Karpas-422 (cell line): Measurements from ENCODE around the gene SLC12A5. TPM values are rescaled to one million over a fixed set of nuclear protein-coding genes. Genes with fewer than 3 reads are reported as not detected.

Source experiments
- DNase-seq: peaks from one replicate; pipeline ENCODE4 v3.0.0-alpha.2; 2015
- H2AFZ ChIP-seq: fragments of 200-600 bp; sonication (generic); 2 replicates; pipeline ENCODE4 v1.6.1; 2014; ENCODE audit warnings: antibody characterized with exemption, low read length, mixed read lengths
- H3K27ac ChIP-seq: fragments of 200-600 bp; sonication (generic); 2 replicates; pipeline ENCODE4 v1.5.1; 2014; ENCODE audit warnings: mild to moderate bottlenecking, low read length, moderate library complexity
- H3K27me3 ChIP-seq: fragments of 200-600 bp; sonication (generic); 2 replicates; pipeline ENCODE4 v1.6.1; 2014; ENCODE audit warnings: low read length, mixed read lengths
- H3K36me3 ChIP-seq: fragments of 200-600 bp; sonication (generic); 2 replicates; pipeline ENCODE4 v1.6.1; 2014; ENCODE audit warnings: low read length, mixed read lengths; ENCODE audit not compliant: insufficient read depth
- H3K4me1 ChIP-seq: fragments of 200-600 bp; sonication (generic); 2 replicates; pipeline ENCODE4 v1.6.1; 2014; ENCODE audit warnings: mild to moderate bottlenecking, low read length, mixed read lengths
- H3K4me2 ChIP-seq: fragments of 200-600 bp; sonication (generic); 2 replicates; pipeline ENCODE4 v1.6.1; 2014; ENCODE audit warnings: low read length, low read depth, mild to moderate bottlenecking; ENCODE audit not compliant: poor library complexity, severe bottlenecking
- H3K4me3 ChIP-seq: fragments of 200-600 bp; sonication (generic); 2 replicates; pipeline ENCODE4 v1.5.1; 2014; ENCODE audit warnings: mild to moderate bottlenecking, antibody characterized with exemption, low read length, mixed read lengths
- H3K79me2 ChIP-seq: fragments of 200-600 bp; sonication (generic); 2 replicates; pipeline ENCODE4 v1.6.1; 2014; ENCODE audit warnings: mild to moderate bottlenecking, low read length, mixed read lengths
- H3K9ac ChIP-seq: fragments of 200-600 bp; sonication (generic); 2 replicates; pipeline ENCODE4 v1.6.0; 2014; ENCODE audit warnings: low read length
- H3K9me2 ChIP-seq: fragments of 200-600 bp; sonication (generic), shearing (Covaris generic); replicated peaks from 2 replicates; pipeline ENCODE4 v1.6.0; 2014; ENCODE audit warnings: mild to moderate bottlenecking, low read length, moderate library complexity; ENCODE audit not compliant: insufficient read depth
- H3K9me3 ChIP-seq: fragments of 300-700, 200-600 bp; sonication (generic); 2 replicates; pipeline ENCODE4 v1.6.1; 2014; ENCODE audit warnings: low read length, mixed read lengths
- H4K20me1 ChIP-seq: fragments of 200-600 bp; sonication (generic); 2 replicates; pipeline ENCODE4 v1.6.1; 2014; ENCODE audit warnings: mild to moderate bottlenecking, antibody characterized with exemption, low read length, low read depth; ENCODE audit not compliant: insufficient read depth
- total RNA-seq: library from RNA; depleted of rRNA; stranded (reverse); fragments of >200 nt; shearing (Covaris generic); gene quantifications from 2 replicates; pipeline ENCODE4 v1.2.3, GENCODE V29; 2014; ENCODE audit warnings: low replicate concordance

SLC12A5 gene
- total RNA-seq, 1 experiment from 2014 or later = not detected

DNA sequence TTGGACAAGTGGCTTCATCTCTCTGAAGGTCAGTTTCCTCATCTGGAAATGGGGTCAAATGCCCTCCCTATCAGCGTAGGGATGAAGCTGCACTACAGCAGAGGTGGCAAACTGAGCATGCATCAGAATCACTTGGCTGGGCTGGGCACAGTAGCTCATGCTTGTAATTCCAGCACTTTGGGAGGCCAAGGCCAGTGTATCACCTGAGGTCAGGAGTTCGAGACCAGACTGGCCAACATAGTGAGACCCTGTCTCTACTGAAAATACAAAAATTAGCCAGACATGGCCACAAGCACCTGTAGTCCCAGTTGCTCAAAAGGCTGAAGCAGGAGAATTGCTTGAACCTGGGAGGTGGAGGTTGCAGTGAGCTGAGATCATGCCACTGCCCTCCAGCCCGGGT is 27.0 kb upstream of the SLC12A5 start:
- no peaks in the 10 kb centered on the region for H3K79me2 ChIP-seq
- no peaks in the 10 kb centered on the region for H3K9me3 ChIP-seq
- no peaks in the 10 kb centered on the region for H3K27me3 ChIP-seq
- DNase-seq = no peak
- peaks cover 5% of the 10 kb centered on the region; the same call in 1 of the 2 replicates for H3K4me1 ChIP-seq
- H2AFZ ChIP-seq = no peak overlapping the region
- no peak overlapping the region for H3K4me3 ChIP-seq
- H3K36me3 ChIP-seq = no peaks in the 10 kb centered on the region
- no peak overlapping the region for H3K9ac ChIP-seq
- H3K4me2 ChIP-seq = no peak overlapping the region
- H4K20me1 ChIP-seq = no peaks in the 10 kb centered on the region
- no peaks in the 10 kb centered on the region for H3K9me2 ChIP-seq
- no peak overlapping the region for H3K27ac ChIP-seq

DNA sequence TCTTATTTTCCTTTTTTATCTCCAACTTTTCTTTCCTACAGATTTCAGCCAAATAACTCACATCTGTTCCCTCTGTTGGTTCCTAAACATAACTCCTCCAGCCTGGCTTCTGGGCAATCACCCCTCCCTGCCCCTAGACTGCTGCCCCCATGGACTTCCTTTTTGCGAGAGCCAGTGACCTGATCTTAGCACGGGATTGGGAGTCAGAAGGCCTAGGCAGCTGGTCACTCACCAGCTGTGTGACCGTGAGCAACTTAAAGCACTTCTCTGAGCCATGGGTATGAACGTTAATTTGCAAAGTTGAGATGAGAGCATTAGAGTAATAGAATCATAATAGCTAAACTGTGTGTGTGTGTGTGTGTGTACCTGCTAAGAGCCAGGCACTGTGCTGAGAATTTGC is 24.8 kb upstream of the SLC12A5 start:
- Histone ChIP-seq H3K4me3 (no peak overlapping the region), H3K79me2 (no peaks in the 10 kb centered on the region), H4K20me1 (no peaks in the 10 kb centered on the region), H3K9ac (no peak overlapping the region), H3K27me3 (no peaks in the 10 kb centered on the region), H3K27ac (no peak overlapping the region), H3K36me3 (no peaks in the 10 kb centered on the region), H3K4me1 (peaks cover 5% of the 10 kb centered on the region; the same call in 1 of the 2 replicates), H3K9me3 (no peaks in the 10 kb centered on the region), H2AFZ (no peak overlapping the region), H3K4me2 (no peak overlapping the region), H3K9me2 (no peaks in the 10 kb centered on the region)
- no peak for DNase-seq

DNA sequence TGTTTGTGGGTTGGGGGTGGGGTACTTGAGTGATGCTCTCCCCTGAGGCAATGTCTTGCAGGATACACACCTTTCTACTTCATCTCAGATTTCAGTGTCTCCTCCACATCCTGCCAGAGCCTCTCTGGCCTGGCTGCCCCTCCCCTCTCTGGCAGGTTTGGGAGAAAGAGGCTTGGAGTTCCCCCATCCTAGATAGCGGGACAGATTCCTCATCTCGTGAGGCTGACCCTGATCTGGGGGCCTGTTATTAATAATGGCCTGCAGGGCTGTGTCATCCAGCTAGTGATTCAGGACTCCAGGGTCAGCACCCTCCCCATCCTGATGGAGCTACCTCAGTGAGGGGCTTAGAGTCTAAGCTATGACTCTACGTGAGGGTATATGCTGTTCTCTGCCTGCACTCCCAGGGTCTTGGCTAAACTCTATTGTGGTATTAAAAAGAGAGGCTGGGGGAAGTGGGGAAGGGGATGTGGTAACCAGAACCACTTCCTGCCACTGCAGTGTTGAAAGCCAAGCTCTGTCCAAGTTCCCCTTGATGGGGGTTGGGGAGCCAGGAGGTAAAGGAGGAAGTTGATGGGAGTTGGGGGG is 24.0 kb upstream of the SLC12A5 start:
- Histone ChIP-seq H3K27ac (no peak overlapping the region), H3K4me1 (peaks cover 5% of the 10 kb centered on the region; the same call in 1 of the 2 replicates), H3K9me3 (no peaks in the 10 kb centered on the region), H3K9ac (no peak overlapping the region), H3K4me2 (no peak overlapping the region), H3K9me2 (no peaks in the 10 kb centered on the region), H3K79me2 (no peaks in the 10 kb centered on the region), H2AFZ (no peak overlapping the region), H3K36me3 (no peaks in the 10 kb centered on the region), H3K27me3 (no peaks in the 10 kb centered on the region), H4K20me1 (no peaks in the 10 kb centered on the region), H3K4me3 (no peak overlapping the region)
- no peak for DNase-seq

DNA sequence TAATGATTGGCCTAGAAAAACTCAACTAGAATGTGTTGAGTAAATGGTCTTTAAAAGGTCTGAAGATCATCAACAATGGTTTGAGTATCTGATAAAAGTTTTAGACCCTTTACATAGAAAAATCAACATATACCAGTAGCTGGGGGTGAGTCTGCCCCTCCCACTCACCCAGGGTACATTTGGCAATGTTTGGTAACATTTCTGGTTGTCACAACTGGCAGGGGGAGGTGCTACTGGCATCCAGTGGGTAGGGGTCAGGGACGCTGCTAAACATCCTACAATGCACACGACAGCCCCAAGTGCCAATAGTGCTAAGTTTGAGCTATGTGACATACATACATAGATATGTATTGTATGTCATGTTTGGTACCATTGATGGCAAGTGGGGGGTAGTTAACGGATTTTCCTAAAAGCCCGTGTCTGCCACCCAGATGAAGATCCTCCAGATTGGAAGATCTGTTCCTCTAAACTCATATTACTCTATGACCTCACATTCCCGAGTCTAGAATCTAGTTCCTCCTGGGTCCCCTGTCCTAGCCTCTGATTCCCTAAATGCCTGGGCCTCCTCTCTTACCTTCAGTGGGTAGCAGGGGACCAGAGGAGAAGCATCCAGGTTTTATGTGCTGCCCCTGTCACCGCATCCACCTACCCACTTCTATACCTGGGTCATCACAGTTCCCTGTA is 22.9 kb upstream of the SLC12A5 start:
- Histone ChIP-seq H4K20me1 (no peaks in the 10 kb centered on the region), H3K36me3 (no peaks in the 10 kb centered on the region), H3K79me2 (no peaks in the 10 kb centered on the region), H3K9me2 (no peaks in the 10 kb centered on the region), H3K9me3 (no peaks in the 10 kb centered on the region), H3K27me3 (no peaks in the 10 kb centered on the region), H2AFZ (no peak overlapping the region), H3K4me1 (peaks cover 5% of the 10 kb centered on the region; the same call in 1 of the 2 replicates), H3K4me2 (no peak overlapping the region), H3K27ac (no peak overlapping the region), H3K9ac (no peak overlapping the region), H3K4me3 (no peak overlapping the region)
- no peak for DNase-seq

DNA sequence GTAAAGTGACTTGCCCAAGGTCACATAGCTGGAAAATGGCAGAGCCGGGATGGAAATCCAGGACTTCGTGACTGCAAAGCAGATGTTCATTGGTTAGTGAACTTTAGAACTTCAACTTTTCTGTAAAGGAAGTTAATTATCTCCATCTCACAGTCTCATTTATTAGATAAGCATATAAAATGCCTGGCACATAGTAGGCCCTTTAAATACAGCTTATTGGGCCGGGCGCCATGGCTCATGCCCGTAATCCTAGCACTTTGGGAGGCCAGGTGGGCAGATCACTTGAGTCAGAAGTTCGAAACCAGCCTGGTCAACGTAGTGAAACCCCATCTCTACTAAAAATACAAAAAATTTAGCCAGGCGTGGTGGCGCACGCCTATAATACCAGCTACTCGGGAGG is 22.1 kb upstream of the SLC12A5 start:
- Histone ChIP-seq H3K9ac (no peak overlapping the region), H3K36me3 (no peaks in the 10 kb centered on the region), H3K9me2 (no peaks in the 10 kb centered on the region), H4K20me1 (no peaks in the 10 kb centered on the region), H3K4me2 (no peak overlapping the region), H3K4me3 (no peak overlapping the region), H3K4me1 (peaks cover 5% of the 10 kb centered on the region; the same call in 1 of the 2 replicates), H2AFZ (no peak overlapping the region), H3K9me3 (no peaks in the 10 kb centered on the region), H3K79me2 (no peaks in the 10 kb centered on the region), H3K27me3 (no peaks in the 10 kb centered on the region), H3K27ac (no peak overlapping the region)
- no peak for DNase-seq

DNA sequence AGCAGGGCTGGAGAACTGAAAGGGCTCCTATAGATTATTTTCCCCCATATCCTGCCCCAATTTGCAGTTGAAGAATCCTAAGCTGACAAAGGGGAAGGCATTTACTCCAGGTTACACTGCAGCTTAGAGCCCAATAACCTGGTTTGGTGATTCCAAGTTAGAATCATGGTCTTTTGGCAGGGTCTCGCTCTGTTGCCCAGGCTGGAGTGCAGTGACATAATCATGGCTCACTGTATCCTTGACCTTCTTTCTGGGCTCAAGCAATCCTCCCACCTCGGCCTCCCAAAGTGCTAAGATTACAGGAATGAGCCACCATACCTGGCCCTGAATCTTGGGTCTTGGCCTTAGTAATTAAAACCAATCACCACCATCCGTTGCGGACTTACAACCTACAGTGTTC is 21.3 kb upstream of the SLC12A5 start:
- H3K4me3 ChIP-seq = no peak overlapping the region
- no peaks in the 10 kb centered on the region for H3K9me2 ChIP-seq
- H3K4me2 ChIP-seq = no peak overlapping the region
- no peaks in the 10 kb centered on the region for H3K79me2 ChIP-seq
- no peak for DNase-seq
- H3K27me3 ChIP-seq = no peaks in the 10 kb centered on the region
- no peaks in the 10 kb centered on the region for H3K36me3 ChIP-seq
- peaks cover 5% of the 10 kb centered on the region; the same call in 1 of the 2 replicates for H3K4me1 ChIP-seq
- H3K9ac ChIP-seq = no peak overlapping the region
- no peaks in the 10 kb centered on the region for H4K20me1 ChIP-seq
- no peak overlapping the region for H2AFZ ChIP-seq
- H3K9me3 ChIP-seq = no peaks in the 10 kb centered on the region
- H3K27ac ChIP-seq = no peak overlapping the region

DNA sequence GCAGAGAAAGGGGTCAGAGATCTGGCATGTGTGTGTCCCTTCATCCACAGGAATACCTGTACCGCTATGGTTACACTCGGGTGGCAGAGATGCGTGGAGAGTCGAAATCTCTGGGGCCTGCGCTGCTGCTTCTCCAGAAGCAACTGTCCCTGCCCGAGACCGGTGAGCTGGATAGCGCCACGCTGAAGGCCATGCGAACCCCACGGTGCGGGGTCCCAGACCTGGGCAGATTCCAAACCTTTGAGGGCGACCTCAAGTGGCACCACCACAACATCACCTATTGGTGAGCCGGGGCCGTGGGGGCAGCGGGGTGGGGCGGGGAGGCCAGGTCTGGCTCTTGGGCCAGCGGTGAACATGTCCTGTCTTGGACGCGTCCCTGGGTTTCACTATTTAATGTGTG is 19.2 kb upstream of the SLC12A5 start:
- no peak overlapping the region for H3K9ac ChIP-seq
- peaks cover 8% of the 10 kb centered on the region for H3K4me1 ChIP-seq
- H3K36me3 ChIP-seq = no peaks in the 10 kb centered on the region
- no peaks in the 10 kb centered on the region for H3K79me2 ChIP-seq
- H3K4me3 ChIP-seq = no peak overlapping the region
- no peaks in the 10 kb centered on the region for H3K27me3 ChIP-seq
- H3K27ac ChIP-seq = no peak overlapping the region
- H3K4me2 ChIP-seq = no peak overlapping the region
- no peak overlapping the region for H2AFZ ChIP-seq
- no peaks in the 10 kb centered on the region for H3K9me2 ChIP-seq
- no peaks in the 10 kb centered on the region for H4K20me1 ChIP-seq
- no peak for DNase-seq
- no peaks in the 10 kb centered on the region for H3K9me3 ChIP-seq

DNA sequence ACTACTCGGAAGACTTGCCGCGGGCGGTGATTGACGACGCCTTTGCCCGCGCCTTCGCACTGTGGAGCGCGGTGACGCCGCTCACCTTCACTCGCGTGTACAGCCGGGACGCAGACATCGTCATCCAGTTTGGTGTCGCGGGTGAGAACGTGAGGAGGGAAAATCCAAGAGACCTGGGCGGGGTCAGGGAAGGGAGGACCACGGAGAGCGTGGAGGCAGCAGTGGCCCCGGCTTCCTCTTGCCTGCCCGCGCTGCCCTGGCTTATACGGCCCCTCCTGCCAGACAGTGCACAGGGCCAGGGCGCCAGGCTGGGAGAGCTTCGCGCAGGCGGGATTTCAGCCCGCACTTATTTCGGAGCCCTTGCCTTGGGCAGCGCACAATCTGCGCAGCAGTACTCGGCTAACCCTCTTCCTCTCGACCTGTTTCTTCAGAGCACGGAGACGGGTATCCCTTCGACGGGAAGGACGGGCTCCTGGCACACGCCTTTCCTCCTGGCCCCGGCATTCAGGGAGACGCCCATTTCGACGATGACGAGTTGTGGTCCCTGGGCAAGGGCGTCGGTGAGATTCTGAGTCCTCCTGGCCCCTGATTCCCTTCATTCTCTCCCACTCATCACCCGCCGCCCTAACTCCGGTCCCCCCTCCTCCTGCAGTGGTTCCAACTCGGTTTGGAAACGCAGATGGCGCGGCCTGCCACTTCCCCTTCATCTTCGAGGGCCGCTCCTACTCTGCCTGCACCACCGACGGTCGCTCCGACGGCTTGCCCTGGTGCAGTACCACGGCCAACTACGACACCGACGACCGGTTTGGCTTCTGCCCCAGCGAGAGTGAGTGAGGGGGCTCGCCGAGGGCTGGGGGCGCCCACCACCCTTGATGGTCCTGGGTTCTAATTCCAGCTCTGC is 18.3 kb upstream of the SLC12A5 start:
- Histone ChIP-seq H2AFZ (no peak overlapping the region), H3K4me2 (no peak overlapping the region), H3K9me3 (no peaks in the 10 kb centered on the region), H3K27ac (no peak overlapping the region), H3K79me2 (no peaks in the 10 kb centered on the region), H3K4me1 (peaks cover 6% of the 10 kb centered on the region), H4K20me1 (no peaks in the 10 kb centered on the region), H3K27me3 (no peaks in the 10 kb centered on the region), H3K9ac (no peak overlapping the region), H3K36me3 (no peaks in the 10 kb centered on the region), H3K4me3 (no peak overlapping the region), H3K9me2 (no peaks in the 10 kb centered on the region)
- DNase-seq = no peak
